ENCODE results near the gene TBC1D30. TPM values are rescaled to one million over a fixed set of nuclear protein-coding genes. Genes with fewer than 3 reads are reported as not detected.

TBC1D30 gene
- total RNA-seq, 1 donor from 2014 or later, result 53.0 TPM

GRCh38 chr12:64923536-64923935 is 99.1 kb downstream of the TBC1D30 start:
- no peaks in the 10 kb centered on the region for H3K36me3 ChIP-seq
- H3K27me3 ChIP-seq, result no peaks in the 10 kb centered on the region
- H3K4me3 ChIP-seq, result no peak overlapping the region
- no peak overlapping the region for H3K27ac ChIP-seq
- no peak for DNase-seq (ENCODE audit: low spot score in 2 of 2)
- no peaks in the 10 kb centered on the region for H3K9me3 ChIP-seq
- no peak for TF ChIP-seq CTCF (IDR thresholded peaks at IDR 0.05)
- H3K4me1 ChIP-seq, result no peaks in the 10 kb centered on the region
- intact Hi-C loops (cut with DNase I), result no loop called here

Other genes with a start within 250 kb of the TBC1D30 start
- gene RASSF3, start 214.2 kb upstream of the TBC1D30 start, total RNA-seq, result 79.6 TPM
- gene GNS, start 65.2 kb upstream of the TBC1D30 start, total RNA-seq, result 105 TPM